ENCODE results near the gene PRSS38.

The PRSS38 gene

DNA sequence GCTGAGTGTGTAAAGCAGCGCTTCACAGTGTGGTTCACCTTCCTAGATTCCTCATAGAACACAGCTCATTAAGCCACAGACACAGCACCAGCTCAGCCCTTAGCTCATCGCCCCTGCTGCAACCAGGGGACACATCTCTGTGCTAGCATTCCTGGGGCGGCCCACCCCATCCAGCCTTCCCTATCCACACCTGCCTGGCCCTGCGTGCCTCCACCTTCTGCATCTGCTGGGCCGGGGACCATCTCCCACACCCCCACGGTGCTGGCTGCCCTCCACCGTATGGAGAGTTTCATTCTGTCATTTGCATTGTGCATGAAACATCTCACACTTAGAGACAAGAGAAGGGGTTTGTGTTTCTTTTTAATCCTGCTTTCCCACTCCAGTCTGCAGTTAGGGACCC lies 35.8 kb upstream of the PRSS38 start:
- DNase-seq = no peak

GRCh38 chr1:227780101-227781044 lies 35.1 kb upstream of the PRSS38 start:
- DNase-seq = no peak

DNA sequence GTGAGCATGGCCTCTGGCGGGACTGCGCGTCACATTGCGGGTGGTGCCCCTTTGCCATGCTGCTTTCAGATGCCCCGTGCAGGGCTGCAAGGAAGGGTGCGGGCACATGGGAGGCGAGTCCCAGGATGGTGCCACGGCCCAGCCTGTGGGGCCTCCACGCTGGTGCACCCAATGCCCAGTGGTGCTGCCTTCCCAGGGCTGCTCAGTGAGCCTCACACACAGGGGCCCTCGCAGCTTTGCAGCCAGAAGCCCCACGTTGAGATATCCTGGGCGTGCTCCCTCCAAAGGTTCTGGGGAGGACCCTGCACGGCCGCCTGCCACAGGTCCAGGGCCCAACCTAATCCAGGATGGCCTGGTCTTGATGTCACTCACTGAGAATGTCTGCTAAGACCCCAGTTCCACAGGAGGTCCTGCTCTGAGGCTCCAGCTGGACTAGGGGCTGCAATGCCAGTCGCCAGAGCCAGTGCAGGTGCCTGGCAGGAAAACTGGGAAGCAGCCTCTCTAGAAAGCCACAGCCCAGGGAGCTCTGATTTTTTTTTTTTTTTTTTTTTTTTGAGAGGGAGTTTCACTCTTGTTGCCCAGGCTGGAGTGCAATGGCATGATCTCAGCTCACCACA lies 34.1 kb upstream of the PRSS38 start:
- DNase-seq = no peak

DNA sequence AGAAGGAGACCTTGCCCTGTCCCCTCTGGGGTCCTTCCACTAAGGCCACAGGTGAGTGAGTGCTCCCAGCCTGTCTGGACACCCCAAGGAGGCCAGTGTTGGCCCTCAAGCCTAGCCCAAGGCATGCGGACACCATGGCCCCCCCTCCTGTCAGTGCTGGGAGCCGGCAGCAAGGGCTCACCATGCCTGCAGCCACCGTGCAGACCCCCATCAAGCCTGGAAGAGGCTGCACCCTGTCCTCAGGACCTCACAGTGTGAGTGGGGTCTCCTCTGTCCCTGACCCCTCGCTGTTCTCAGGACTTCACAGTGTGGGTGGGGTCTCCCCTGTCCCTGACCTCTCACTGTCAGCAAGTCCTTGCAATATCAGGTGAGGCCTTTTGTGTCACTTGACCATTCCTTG lies 33.2 kb upstream of the PRSS38 start:
- DNase-seq = no peak

GRCh38 chr1:227785094-227785804 lies 30.2 kb upstream of the PRSS38 start:
- no peak for DNase-seq

- no peak for DNase-seq
These were observed 29.4 kb upstream of the PRSS38 start for GRCh38 chr1:227785805-227786671.

- DNase-seq = no peak
These were observed 28.6 kb upstream of the PRSS38 start for GRCh38 chr1:227786673-227787512.

- peak; percentile 92 for DNase-seq
These were observed 27.8 kb upstream of the PRSS38 start for GRCh38 chr1:227787513-227788270.

DNA sequence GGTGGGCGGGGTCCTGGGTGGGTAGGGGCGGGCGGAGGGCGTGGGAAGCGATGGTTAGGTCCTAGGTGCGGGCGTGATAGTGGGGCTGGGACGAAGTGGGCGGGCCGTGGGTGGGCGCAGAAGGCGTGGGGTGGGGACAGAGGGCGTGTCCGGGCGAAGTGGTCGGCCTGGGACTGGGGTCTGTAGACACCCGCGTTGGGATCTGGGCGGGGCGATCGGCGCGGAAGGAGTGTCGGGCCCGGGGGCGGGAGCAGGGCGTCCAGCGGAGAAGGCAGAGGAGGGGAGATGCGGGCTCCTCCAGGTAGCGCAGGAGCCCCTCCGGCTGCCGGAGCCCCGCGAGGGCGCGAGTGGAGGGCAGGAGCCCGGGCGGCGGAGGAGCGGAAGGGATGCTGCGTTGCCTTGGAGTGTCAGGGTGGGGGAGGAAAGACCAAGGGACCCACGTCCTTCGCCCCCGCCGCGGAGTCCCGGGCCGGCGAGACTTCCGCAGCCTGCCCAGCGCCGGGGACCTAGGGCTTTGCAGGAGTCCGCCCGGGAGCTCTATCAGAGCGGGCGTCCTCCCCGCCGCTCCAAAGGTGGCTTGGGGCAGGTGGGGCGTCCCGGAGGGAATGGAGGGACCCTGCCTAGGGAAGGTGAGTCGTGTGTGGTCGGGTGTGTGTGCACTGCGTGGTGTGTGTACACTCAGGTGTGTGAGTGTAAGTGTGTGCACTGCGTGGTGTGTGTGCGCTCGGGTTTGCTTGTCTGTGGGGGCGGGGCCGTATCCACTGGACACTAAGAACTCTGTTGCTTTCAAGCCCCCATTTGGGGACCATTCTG lies 27.0 kb upstream of the PRSS38 start:
- DNase-seq = peak; percentile 76

DNA sequence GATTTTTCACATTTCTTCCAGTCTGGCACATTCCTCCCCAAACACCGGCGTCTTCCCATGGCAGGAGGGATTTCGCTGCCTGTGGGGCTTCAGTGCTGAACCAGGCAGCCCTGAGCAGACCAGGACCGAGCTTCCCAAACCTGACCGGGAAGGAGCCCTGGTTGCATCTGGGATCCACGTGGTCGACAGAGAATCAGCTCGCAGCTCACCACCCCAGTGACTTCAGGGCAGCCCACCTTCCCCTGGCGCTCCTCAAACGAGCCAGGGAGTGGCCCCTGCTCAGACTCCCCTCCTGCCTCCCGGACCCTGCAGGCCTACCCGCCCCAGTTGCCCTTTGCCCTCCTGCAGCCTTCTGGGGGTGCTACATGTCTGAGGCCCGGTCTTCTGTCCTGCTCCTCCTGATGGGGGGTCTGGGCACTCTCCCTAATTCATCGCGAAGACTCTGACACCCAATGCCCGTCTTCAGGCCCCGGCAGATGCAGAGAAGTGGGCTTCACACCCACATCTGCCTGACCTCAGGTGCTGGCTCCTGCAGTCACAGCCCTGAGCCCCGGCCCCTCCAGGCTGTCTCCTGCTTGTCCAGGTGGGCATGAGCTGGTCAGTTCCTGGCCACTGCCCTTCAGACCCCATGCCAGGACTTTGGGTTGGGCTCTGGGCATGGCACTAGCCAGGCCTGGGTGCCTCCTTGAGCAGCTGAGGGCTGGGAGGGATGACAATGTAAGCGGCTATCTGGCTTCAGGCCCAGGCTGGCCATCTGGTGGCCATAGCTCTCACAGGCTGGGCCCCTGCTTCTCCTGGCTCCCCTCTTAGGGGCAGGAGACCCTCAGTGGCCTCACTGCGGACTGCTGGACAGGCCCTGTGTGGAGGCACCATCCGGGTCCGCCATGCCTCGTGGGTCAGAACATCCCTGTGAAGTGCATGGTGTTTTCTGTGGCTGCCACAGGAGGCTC lies 26.1 kb upstream of the PRSS38 start:
- no peak for DNase-seq

- DNase-seq = no peak
These were observed 25.5 kb upstream of the PRSS38 start for GRCh38 chr1:227790034-227790400.

GRCh38 chr1:227790868-227791267 lies 24.6 kb upstream of the PRSS38 start:
- no peak for DNase-seq

- DNase-seq = no peak
These were observed 23.9 kb upstream of the PRSS38 start for GRCh38 chr1:227791425-227792143.

DNA sequence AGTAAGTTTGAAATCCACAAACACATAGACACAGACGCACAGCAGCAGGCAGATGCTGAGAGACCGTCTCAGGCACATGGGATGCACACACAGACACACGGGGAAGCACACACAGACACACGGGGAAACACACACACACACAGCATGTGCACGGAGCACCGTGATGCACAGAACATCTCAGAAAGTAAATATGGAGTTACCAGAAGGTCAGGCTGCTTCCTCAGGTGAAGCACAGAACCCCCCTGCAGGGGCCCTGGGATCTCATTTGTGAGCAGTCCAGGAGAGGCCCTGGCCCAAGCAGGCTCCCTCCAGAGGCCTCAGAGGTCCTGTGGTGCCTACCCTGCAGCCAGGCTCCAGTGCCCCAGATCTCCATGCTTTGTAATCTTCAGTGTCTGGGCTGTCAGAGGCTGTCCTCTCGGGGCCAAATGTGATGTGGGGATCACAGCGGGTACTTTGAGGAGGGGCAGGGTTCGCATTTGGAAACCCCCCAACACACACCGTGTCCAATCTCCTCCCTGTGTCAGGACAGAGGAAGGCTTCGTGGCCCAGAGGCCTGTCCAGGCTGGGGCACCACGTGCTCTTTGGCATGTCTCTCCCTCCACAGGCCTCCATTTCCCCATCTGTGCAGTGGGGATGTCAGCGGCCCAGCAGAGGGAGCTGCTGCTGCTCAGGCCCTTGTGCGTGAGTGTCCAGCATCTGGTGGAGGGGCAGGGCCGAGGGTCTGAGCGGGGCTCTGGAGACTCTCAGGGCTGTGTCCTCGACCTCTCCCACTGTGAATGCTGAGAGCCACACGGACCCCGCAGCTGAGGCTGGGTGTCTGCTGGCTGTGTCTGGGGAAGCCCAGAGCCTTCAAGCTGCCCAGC lies 23.0 kb upstream of the PRSS38 start:
- DNase-seq = no peak

DNA sequence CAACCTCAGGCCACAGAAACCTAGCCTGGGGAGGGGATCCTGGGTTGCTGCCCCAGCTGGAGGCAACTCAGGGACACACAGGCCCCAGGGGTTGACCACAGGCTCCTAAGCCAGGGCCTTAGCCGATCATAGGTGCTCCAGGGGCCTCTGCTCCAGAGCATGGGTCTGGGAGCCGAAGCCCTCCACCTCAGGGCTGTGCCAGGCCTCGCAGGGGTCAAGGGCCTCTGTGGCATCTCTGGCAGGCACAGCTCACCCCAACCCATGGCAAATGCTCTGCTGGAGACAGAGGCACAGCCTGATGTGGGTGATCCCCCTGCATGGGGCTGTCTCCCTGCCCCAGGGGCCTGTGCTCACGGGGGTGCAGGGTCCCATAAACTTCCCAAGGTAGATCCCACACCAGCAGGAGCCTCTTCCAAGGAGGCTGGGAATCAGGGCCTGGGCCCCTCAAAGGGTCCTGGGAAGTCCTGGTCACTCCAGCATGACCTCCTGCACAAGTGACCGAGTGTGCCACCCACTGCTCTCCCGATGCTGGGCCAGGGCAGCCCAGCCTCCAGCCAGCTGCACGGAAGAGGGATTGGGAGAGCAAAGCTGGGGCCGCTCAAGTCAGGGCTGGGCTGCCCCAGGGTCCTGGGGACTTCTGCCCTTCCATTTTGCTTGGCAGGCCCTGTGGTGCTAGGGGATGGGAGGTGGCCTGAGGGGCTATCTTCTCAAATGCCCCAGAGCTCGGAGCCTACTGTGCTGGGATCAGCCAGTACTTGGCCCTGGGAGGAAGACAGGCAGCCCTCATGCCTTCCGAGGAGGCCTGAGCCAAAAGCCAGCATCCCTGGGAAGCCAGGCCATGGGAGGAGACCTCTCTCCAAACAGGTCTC lies 22.2 kb upstream of the PRSS38 start:
- no peak for DNase-seq

All from activated naive CD4-positive, alpha-beta T cell treated with Interleukin-2 at 50 U/mL for 16 hours (primary cell).